ENCODE data around the gene CD22.

DNA sequence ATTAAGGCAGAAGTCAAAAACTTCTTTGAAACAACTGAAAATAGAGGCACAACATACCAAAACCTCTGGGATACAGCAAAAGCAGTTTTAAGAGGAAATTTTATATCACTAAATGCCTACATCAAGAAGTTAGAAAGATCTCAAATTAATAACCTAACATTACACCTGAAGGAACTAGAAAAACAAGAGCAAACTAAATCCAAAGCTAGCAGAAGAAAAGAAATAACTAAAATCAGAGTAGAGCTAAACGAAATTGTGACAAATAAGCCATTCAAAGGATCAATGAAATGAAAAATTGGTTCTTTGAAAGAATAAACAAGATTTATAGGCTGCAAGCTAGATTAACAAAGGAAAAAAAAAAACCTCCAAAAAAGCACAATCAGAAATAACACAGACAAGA lies 39.4 kb downstream of the CD22 start:
- TF ChIP-seq, protein P1, sequence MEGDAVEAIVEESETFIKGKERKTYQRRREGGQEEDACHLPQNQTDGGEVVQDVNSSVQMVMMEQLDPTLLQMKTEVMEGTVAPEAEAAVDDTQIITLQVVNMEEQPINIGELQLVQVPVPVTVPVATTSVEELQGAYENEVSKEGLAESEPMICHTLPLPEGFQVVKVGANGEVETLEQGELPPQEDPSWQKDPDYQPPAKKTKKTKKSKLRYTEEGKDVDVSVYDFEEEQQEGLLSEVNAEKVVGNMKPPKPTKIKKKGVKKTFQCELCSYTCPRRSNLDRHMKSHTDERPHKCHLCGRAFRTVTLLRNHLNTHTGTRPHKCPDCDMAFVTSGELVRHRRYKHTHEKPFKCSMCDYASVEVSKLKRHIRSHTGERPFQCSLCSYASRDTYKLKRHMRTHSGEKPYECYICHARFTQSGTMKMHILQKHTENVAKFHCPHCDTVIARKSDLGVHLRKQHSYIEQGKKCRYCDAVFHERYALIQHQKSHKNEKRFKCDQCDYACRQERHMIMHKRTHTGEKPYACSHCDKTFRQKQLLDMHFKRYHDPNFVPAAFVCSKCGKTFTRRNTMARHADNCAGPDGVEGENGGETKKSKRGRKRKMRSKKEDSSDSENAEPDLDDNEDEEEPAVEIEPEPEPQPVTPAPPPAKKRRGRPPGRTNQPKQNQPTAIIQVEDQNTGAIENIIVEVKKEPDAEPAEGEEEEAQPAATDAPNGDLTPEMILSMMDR (IDR thresholded peaks at IDR 0.05; ENCODE audit: low read depth, low read length, poor library complexity, severe bottlenecking), result no peak
- TF ChIP-seq EZH2phosphoT487 (IDR thresholded peaks at IDR 0.05; ENCODE audit: borderline replicate concordance, low read length), result no peak

Measured in DOHH2 (cell line).